K562 (cell line): ENCODE measurements around the gene LRRC27.

ENCODE experiments used
- EP400 ChIP-seq: fragments of 450-650 bp; IDR thresholded peaks from 2 replicates; pipeline ENCODE4 v1.6.1; 2017; ENCODE audit warnings: antibody characterized with exemption, mild to moderate bottlenecking, moderate library complexity
- GABPB1 ChIP-seq: sonication (generic); formaldehyde crosslinking; IDR thresholded peaks from 2 replicates; pipeline ENCODE4 v1.8.0; 2022; ENCODE audit warnings: mild to moderate bottlenecking, missing genetic modification reagents
- MEF2A ChIP-seq: IDR thresholded peaks from 2 replicates; pipeline ENCODE4 v1.6.1; 2011; ENCODE audit warnings: low read depth, mild to moderate bottlenecking, low read length, moderate library complexity; ENCODE audit not compliant: control insufficient read depth

DNA sequence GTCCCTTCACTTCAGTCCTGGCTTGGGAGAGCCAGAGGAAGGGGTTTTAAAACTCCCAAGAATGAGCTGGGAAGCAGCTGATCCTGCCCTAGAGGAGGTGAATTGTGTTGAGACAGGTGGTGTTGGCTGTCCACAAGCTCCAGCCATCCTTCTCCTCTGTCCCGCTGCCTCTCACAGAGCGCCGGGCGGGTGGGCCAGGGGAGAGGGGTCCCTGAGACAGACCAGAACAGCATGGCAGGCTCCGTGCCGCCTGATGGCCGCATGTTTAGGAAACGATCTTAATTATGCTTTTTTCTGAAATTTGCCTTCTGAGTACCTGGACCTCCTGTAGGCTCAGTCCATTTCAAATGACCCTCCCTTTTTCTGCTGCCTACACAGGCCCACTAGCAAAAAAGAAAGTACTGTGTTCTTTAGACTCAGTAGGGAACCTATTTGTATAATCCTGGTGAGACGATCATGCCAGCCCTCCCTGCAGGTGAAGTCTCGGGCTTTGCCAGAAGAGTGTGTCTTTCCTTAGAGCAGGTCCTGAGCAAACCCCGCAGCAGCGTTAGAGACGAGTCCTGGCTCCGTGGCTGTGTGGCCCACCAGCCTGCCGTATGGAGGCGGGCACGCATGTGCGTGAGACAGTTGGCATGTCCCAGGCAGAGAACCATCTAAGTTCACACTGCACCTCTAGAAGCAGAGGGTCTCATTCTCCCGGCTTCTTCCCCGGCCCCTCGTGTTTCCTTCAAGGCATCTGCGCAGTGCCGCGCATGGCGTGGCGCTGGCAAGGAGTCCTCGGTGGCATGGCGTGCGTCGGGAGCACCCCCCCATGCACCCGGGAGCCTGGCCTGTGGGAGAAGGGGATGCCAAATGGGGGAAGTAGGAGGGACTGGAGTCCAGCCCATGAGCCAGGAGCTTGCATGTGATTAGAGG, 38.7 kb downstream of the LRRC27 start:
- TF ChIP-seq MEF2A (no peak), GABPB1 (CRISPR knock-in tag) (no peak), EP400 (no peak)
